Fibroblast of the aortic adventitia (primary cell): ENCODE measurements around the gene SCN3A. TPM values are rescaled to one million over a fixed set of nuclear protein-coding genes. Genes with fewer than 3 reads are reported as not detected.

ENCODE experiments used
- DNase-seq: peaks from one replicate; pipeline ENCODE4 v3.0.0-alpha.2; 2010; ENCODE audit warnings: low read depth
- H3K4me3 ChIP-seq: 2 replicates; pipeline ENCODE4 v1.5.1; 2011; ENCODE audit warnings: low read depth, mild to moderate bottlenecking, control low read depth, low read length, moderate library complexity
- total RNA-seq: library from RNA; depleted of rRNA; stranded (reverse); fragments of >200 nt; gene quantifications from 2 replicates; pipeline ENCODE4 v1.2.3, GENCODE V29; 2012; ENCODE audit warnings: low replicate concordance
- TF ChIP-seq, protein P1 (sequence below): IDR thresholded peaks from 2 replicates; pipeline ENCODE4 v1.5.1; 2011; ENCODE audit warnings: mild to moderate bottlenecking, low read length, control low read depth, inconsistent platforms; ENCODE audit not compliant: insufficient read depth

Gene SCN3A
- total RNA-seq, 1 donor: 102 TPM

DNA sequence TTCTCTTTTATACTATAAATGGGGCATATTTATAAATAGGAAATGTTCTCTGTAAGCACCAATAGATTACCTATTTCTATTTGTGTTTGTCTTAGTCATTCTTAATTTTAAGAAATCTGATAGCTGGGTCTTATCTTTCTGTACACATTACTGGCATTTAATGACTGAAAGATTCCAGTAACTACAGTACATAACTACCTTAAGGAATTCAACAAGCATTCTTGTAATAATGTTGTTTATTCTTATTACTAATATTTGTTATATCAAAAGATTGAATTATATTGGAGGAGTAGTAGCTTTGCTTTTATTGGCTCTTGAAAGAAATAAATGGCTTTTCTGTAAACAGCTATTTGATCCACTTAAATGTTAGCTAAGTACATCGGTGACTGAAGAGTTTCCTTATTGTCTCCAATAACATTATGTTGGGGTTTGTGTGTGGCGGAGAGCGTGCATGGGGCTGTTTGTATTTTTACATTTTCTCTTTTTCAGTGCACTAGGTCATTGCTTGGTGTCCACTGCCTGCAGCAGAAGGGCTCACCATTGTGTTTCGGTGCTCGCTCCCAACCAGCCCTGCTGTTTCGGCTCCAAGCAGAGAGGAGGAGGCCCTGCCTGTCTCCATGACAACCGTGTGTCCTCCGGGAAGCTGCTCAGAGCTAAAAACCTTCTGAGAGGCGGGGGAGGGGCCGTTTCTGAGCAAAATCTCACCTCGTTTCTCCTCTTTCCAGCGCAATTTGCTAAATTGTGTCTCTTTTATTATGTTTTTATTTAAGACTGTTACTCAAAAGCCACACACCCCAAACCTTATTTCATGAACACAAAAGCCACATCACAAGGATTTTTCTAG, 136.0 kb downstream of the SCN3A start:
- TF ChIP-seq, protein P1, sequence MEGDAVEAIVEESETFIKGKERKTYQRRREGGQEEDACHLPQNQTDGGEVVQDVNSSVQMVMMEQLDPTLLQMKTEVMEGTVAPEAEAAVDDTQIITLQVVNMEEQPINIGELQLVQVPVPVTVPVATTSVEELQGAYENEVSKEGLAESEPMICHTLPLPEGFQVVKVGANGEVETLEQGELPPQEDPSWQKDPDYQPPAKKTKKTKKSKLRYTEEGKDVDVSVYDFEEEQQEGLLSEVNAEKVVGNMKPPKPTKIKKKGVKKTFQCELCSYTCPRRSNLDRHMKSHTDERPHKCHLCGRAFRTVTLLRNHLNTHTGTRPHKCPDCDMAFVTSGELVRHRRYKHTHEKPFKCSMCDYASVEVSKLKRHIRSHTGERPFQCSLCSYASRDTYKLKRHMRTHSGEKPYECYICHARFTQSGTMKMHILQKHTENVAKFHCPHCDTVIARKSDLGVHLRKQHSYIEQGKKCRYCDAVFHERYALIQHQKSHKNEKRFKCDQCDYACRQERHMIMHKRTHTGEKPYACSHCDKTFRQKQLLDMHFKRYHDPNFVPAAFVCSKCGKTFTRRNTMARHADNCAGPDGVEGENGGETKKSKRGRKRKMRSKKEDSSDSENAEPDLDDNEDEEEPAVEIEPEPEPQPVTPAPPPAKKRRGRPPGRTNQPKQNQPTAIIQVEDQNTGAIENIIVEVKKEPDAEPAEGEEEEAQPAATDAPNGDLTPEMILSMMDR: no peak
- DNase-seq: peak; percentile 66
- H3K4me3 ChIP-seq: peak overlapping the region; percentile 18

DNA sequence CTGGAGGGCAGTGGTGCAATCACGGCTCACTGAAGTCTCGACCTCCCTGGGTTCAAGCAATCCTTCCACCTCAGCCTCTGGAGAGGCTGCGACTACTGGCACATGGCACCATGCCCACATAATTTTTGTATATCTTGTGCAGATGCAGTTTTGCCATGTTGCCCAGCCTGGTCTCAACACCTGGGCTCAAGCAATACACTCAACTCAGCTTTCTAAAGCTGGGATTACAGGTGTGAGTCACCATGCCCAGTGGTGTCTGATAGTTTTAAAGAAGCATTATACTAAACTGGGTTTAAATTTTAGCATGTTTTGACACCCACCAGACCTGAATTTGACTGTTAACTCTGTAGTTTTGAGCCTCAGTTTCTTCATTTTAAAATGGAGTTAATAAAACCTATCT, 139.1 kb downstream of the SCN3A start:
- TF ChIP-seq, protein P1: no peak
- no peak for DNase-seq
- H3K4me3 ChIP-seq: no peak overlapping the region

DNA sequence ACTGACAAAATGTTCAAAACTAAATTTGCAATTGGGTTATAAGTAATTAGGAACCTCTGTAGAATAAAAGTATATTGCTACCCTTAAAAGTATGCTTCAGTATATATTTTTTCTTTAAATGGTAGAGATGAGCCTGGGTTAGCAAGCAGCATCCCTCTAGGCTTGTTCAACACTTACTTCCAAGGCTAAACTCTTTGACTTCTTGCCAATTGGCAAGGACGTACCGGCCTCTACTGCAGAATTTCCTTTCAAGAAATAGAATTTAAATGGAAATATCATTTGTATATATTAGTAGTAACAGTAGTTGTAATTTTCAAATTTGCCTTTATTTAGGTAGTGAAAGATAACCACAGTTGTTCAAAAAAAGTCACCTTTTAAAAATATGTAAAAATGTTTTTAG, 143.4 kb downstream of the SCN3A start:
- TF ChIP-seq, protein P1: no peak
- DNase-seq: no peak
- H3K4me3 ChIP-seq: no peak overlapping the region

DNA sequence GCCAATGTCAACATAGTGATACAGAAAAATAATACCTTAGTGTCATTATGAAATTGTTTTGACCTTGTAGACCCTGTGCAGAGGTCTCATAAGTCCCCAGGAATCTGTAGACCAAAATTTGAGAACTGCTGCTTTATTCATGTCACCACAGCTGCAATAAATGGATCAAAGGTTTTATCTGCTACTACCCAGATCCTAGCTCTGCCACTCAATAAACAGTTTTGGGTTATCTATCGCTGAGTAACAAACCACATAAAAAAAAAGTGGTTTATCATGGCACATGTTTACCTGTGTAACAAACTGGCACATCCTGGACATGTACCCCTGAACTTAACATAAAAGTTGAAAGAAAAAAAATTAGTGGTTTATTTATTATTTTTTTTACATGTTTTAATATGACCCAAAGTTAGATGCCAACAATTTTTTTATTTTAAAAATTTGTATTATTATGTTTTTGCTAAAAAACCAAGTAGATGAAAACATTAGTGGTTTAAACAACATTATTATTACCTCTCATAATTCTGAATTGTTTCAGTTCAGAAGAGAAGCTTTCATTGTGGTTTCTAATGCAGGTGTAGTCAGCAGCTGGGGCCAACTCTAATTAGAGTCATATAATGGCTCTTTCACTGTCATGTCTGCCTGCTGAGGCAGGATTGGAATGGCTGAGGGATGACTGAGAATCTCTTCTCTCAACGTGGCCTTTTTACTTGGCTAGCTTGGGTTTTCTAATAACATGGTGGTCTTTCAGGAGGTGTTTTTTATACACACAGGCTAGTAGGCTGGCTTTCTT, 145.2 kb downstream of the SCN3A start:
- no peak for DNase-seq
- no peak overlapping the region for H3K4me3 ChIP-seq
- TF ChIP-seq, protein P1: no peak

DNA sequence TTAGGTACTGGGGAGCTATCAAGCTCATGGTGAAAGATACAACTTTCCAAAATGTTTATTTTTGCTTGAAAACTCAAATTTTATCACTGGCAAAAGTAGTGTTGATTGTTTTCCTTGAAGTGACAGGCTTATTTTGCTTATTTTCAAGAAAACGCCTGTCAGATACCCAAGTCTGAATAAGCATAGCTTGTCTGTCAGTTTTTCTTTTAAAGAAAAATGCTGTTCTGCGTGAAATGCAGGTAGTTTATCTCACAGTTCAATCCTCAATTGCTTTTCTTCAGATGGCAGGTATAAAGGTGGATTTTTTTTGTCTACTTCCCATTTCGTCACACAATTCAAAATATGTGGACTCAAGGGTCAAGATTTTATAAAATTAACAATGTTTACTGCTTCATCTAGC, 145.9 kb downstream of the SCN3A start:
- H3K4me3 ChIP-seq: no peak overlapping the region
- TF ChIP-seq, protein P1: no peak
- no peak for DNase-seq

DNA sequence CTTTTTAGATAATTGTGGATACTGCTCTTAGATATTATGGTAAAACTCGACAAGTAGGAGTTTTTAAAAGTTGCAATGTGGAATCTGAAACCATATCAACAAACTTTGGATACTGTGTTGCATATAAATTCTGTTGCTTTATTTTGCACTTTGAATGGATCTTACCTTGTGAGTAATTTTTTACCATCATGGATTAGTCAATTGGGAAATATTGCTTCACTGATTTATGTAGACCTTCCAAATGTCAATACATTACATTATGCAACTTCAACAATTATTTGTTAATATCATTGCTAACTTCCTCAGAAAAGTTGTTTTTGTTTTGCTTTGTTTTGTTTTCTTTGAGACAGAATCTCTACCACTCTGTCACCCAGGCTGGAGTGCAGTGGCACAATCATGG, 146.5 kb downstream of the SCN3A start:
- no peak for DNase-seq
- TF ChIP-seq, protein P1: no peak
- no peak overlapping the region for H3K4me3 ChIP-seq
